ENCODE results near the gene SLC16A12. TPM values are rescaled to one million over a fixed set of nuclear protein-coding genes. Genes with fewer than 3 reads are reported as not detected.

The SLC16A12 gene
- total and polyA plus RNA-seq, 2 donors (not counting 3 experiments of a cell fraction or from before 2014, with no cell fraction given) = not detected

DNA sequence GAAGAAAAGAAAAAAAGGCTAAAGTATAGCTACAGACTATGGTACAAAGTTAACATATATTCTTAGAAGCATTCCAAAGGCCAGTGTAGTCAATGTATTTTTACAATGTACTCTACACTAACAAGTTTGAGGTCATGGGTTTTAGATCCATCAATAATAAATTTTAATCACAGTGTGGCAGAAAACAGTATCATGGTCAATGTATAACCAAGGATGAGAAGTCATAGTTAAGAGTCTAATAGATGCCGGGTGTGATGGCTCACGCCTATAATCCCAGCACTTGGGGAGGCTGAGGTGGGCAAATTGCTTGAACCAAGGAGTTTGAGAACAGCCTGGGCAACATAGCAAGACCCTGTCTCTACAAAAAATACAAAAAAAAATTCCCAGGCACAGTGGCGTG, 53.1 kb downstream of the SLC16A12 start:
- dilution Hi-C loops (cut with MboI; ENCODE audit: extremely low pct_ligation_motif_present, low sequenced_read_pairs) (no loop called here), intact Hi-C loops (cut with micrococcal nuclease) (no loop called here)
- no peak overlapping the region for H2AFZ ChIP-seq (ENCODE audit: low read depth, low read length)
- H4K20me1 ChIP-seq (replicated peaks; ENCODE audit: control insufficient read depth, extremely low read depth, insufficient read depth, low read length) = no peaks in the 10 kb centered on the region
- no peaks in the 10 kb centered on the region for H3K27me3 ChIP-seq (ENCODE audit: control insufficient read depth in 2 of 2, insufficient read depth in 2 of 2, low read length in 2 of 2)
- no peaks in the 10 kb centered on the region for H3K9me3 ChIP-seq (replicated peaks; ENCODE audit: control insufficient read depth, insufficient read depth, low read length)
- H3K4me1 ChIP-seq (ENCODE audit: control insufficient read depth, extremely low read depth, insufficient read depth, low read length) = peaks cover 13% of the 10 kb centered on the region
- ChIA-PET POLR2A (no interaction called here), CTCF (interaction anchor here (0.6 to 0.8 kb wide), 3 partner anchors 24 to 1965 kb away, joined by 3 read pairs; no protein-coding TSS in a partner anchor)
- TF ChIP-seq POLR2A (IDR thresholded peaks at IDR 0.05; ENCODE audit: low read depth, low read length) (no peak), JUN (IDR thresholded peaks at IDR 0.05; ENCODE audit: borderline replicate concordance, insufficient read depth, insufficient read length, low read depth) (no peak), FOS (IDR thresholded peaks at IDR 0.05; ENCODE audit: borderline replicate concordance, insufficient read depth, low read length) (no peak), EZH2 (IDR thresholded peaks at IDR 0.05; ENCODE audit: borderline replicate concordance, low read depth, low read length, severe bottlenecking) (no peak), GATA2 (IDR thresholded peaks at IDR 0.05; ENCODE audit: insufficient read depth, insufficient read length, low read depth, low read length) (no peak), POLR2AphosphoS5 (IDR thresholded peaks at IDR 0.05; ENCODE audit: insufficient read depth, low read depth, low read length) (no peak), MAX (IDR thresholded peaks at IDR 0.05; ENCODE audit: insufficient read depth, insufficient read length) (no peak), MYC (IDR thresholded peaks at IDR 0.05; ENCODE audit: low read depth, low read length) (no peak), CTCF (IDR thresholded peaks at IDR 0.05; ENCODE audit: extremely low read depth in 1 of 2, insufficient read depth in 1 of 2, low read depth in 1 of 2, low read length in 2 of 2) (no peak)
- H3K4me2 ChIP-seq (ENCODE audit: insufficient read depth, low read length) = no peak overlapping the region
- no peak overlapping the region for H3K27ac ChIP-seq (ENCODE audit: insufficient read depth, low read depth, low read length)
- FAIRE-seq (no peak), DNase-seq (ENCODE audit: low read depth, low spot score) (no peak)
- H3K36me3 ChIP-seq (ENCODE audit: control insufficient read depth in 2 of 2, extremely low read depth in 1 of 2, insufficient read depth in 2 of 2, low read length in 2 of 2) = no peaks in the 10 kb centered on the region
- H3K9me1 ChIP-seq (replicated peaks; ENCODE audit: control insufficient read depth, extremely low read depth, insufficient read depth, low read length) = no peaks in the 10 kb centered on the region
- no peak overlapping the region for H3K4me3 ChIP-seq (replicated peaks in 1 of 3; ENCODE audit: insufficient read depth in 1 of 3, low read depth in 1 of 3, low read length in 3 of 3)
- H3K79me2 ChIP-seq (ENCODE audit: control insufficient read depth, insufficient read depth, low read length) = no peaks in the 10 kb centered on the region
- no peak overlapping the region for H3K9ac ChIP-seq (replicated peaks; ENCODE audit: extremely low read depth, insufficient read depth, low read length)
- no TSS peak for BruUV-seq (replicated peaks)

Data from endothelial cell of umbilical vein (primary cell).